ENCODE data around the gene TMEM115.

DNA sequence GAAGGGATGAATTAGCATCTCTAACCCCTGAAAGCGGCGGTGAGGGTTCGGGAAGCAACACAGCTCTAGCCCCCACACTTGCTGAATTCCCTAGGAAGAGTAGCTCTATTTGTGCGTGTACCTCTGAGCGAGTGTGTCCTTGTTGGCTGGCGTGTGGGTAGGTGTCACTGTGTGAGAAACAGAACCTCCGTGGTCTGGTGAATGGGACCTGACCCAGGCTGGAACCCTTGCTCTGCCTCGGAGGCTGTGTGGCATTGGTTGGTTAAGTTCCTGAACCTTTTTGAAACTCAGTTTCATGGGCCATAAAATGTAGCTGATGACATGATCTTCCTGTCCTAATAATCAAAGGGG is 414 bp upstream of the TMEM115 start:
- TF ChIP-seq, protein P1, sequence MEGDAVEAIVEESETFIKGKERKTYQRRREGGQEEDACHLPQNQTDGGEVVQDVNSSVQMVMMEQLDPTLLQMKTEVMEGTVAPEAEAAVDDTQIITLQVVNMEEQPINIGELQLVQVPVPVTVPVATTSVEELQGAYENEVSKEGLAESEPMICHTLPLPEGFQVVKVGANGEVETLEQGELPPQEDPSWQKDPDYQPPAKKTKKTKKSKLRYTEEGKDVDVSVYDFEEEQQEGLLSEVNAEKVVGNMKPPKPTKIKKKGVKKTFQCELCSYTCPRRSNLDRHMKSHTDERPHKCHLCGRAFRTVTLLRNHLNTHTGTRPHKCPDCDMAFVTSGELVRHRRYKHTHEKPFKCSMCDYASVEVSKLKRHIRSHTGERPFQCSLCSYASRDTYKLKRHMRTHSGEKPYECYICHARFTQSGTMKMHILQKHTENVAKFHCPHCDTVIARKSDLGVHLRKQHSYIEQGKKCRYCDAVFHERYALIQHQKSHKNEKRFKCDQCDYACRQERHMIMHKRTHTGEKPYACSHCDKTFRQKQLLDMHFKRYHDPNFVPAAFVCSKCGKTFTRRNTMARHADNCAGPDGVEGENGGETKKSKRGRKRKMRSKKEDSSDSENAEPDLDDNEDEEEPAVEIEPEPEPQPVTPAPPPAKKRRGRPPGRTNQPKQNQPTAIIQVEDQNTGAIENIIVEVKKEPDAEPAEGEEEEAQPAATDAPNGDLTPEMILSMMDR (IDR thresholded peaks at IDR 0.05; ENCODE audit: low read depth, low read length) = no peak
- TF ChIP-seq EZH2phosphoT487 (IDR thresholded peaks at IDR 0.05; ENCODE audit: low read depth) = no peak
